HUES6 (cell line): ENCODE data around the gene RARRES1.

ENCODE experiments used
- H3K27ac ChIP-seq: 2 replicates; pipeline ENCODE4 v1.7.0; 2013; ENCODE audit warnings: low read depth, mild to moderate bottlenecking, low read length, inconsistent platforms
- H3K27me3 ChIP-seq: 2 replicates; pipeline ENCODE4 v1.6.1; 2013; ENCODE audit warnings: low read length; ENCODE audit not compliant: control insufficient read depth, insufficient read depth
- H3K36me3 ChIP-seq: 2 replicates; pipeline ENCODE4 v1.6.1; 2013; ENCODE audit warnings: low read length; ENCODE audit not compliant: control insufficient read depth, insufficient read depth
- H3K4me1 ChIP-seq: 2 replicates; pipeline ENCODE4 v1.6.1; 2013; ENCODE audit warnings: low read length; ENCODE audit not compliant: control insufficient read depth, insufficient read depth
- H3K4me3 ChIP-seq: 2 replicates; pipeline ENCODE4 v1.5.1; 2013; ENCODE audit warnings: low read depth, low read length
- H3K9ac ChIP-seq: one replicate; pipeline ENCODE4 v1.6.1; 2013; ENCODE audit warnings: mild to moderate bottlenecking, low read length
- H3K9me3 ChIP-seq: 2 replicates; pipeline ENCODE4 v1.6.1; 2013; ENCODE audit warnings: low read depth, low read length; ENCODE audit not compliant: control insufficient read depth, insufficient read depth

The RARRES1 gene

DNA sequence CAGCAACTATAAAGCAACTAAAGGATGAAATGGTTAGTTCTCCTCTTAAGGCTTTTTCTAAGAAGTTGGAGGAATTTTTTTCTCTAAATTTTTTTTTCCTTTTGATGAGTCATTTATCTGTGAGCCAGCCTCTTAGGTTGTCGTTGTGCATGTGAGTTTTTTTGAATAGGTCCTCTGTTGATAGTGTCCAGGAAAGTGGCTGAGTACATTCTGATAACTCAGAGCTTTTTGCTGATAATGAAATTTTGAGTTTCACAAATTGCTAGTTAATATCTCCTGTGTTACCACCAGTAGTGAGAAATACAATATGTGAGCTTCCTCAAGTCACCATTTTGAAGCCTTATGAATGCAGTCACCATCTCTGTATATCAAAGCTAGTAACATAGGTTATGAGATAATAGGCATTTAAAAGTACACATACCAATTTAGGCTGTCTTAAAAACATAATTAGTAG is 52.7 kb downstream of the RARRES1 start:
- Histone ChIP-seq H3K9ac (no peak overlapping the region), H3K4me1 (no peaks in the 10 kb centered on the region), H3K4me3 (no peak overlapping the region), H3K36me3 (peaks cover 12% of the 10 kb centered on the region), H3K27me3 (no peaks in the 10 kb centered on the region), H3K9me3 (no peaks in the 10 kb centered on the region), H3K27ac (no peak overlapping the region)

DNA sequence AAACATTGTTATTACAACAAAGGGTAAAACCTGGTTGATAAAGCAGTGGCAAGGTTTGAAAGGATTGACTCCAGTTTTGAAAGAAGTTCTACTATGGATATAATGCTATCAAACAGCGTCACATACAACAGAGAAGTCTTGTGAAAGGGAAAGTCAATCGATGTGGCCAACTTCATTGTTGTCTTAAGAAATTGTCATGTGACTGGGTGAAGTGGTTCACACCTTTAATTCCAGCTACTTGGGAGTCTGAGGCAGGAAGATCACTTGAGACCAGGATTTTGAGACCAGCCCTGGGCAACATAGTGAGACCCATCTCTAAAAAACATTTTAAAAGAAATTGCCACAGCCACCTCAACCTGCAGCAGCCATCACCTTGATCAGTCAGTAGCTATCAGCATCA is 53.6 kb downstream of the RARRES1 start:
- H3K9me3 ChIP-seq, result no peaks in the 10 kb centered on the region
- H3K4me3 ChIP-seq, result no peak overlapping the region
- H3K36me3 ChIP-seq, result peaks cover 9% of the 10 kb centered on the region; the same call in 1 of the 2 replicates
- no peak overlapping the region for H3K9ac ChIP-seq
- H3K27ac ChIP-seq, result no peak overlapping the region
- H3K4me1 ChIP-seq, result no peaks in the 10 kb centered on the region
- no peaks in the 10 kb centered on the region for H3K27me3 ChIP-seq

DNA sequence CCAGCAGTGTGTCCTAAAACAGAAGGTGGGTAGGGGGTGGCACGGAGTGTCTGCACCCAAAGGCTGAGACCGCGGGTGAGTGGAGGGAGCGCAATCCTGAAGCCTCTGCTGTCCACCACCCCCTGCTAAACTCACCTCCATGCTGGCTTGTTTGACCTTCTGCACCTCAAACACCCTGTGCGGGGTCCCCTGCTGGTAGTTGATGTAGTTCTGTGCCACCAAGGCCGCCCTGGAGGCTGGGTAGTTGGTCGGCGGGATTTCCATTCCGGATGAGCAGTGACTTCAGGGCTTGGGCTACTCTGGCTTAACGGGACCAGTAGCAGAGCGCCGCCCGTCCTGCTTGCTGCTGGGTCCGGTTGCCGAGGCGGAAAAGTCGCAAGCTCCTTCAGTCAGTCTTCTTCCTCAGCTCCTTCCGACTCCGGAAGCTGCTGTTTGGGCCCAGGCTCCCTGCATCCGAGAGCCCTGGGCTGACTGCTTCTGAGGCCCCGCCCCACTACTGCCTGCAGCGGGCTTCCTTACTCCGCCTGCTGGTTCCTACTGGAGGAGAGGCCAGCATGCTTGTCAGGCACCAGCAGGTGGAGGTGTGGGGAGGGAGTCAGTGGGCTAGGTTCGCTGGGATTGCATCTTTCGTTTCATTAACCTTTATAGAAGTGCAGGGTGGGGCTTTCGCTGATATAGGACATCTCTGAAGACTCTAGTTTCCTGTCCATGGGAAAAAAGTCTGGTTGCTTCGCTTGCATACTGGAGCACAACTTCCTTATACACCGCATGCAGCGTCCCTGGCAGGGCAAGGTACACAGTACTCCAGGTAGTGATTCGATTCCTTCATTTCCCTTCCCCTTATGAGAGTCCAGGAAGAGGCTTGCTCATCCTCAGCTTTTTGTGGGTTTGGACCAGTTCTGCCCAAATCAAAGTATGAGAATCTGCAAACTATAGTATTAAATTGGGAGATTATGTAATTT is 59.8 kb downstream of the RARRES1 start, which contains the start of gene LXN:
Gene LXN (minus strand): TSS at position 434 of the 962 bp plus-strand sequence. CDS start 170 bp downstream, at position 264.
- H3K4me1 ChIP-seq, result no peaks in the 10 kb centered on the region
- H3K27ac ChIP-seq, result no peak within 1 kb of the TSS; the same call in 1 of the 2 replicates
- peak within 1 kb of the TSS; percentile 68 for H3K4me3 ChIP-seq
- H3K27me3 ChIP-seq, result no peaks in the 10 kb centered on the region
- H3K9me3 ChIP-seq, result no peaks in the 10 kb centered on the region
- peaks cover 23% of the 10 kb centered on the region for H3K36me3 ChIP-seq
- H3K9ac ChIP-seq, result peak within 1 kb of the TSS; percentile 69

DNA sequence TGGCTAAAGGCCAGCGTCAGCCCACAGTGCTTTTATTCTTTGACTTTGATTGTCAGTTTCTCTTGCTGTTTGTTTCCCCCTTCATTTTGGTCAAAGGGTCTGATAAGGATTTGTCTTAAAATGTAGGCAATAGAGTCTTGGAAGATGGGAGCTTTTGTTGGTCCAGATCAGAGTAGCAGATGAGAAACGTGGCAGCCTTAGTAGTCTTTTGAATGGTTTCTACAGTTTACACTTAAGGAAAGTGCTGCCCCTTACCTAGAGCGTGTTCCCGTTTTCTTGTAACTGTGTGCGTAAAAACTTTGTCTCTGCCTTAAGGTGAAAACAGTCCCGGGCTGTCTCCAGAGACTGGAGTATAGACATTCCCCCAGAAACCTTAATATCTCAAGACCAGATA is 60.4 kb downstream of the RARRES1 start:
- Histone ChIP-seq H3K36me3 (peaks cover 26% of the 10 kb centered on the region), H3K27me3 (no peaks in the 10 kb centered on the region), H3K9ac (peak overlapping the region; percentile 69), H3K4me3 (peak overlapping the region; percentile 68), H3K9me3 (no peaks in the 10 kb centered on the region), H3K27ac (no peak overlapping the region; the same call in 1 of the 2 replicates), H3K4me1 (no peaks in the 10 kb centered on the region)

DNA sequence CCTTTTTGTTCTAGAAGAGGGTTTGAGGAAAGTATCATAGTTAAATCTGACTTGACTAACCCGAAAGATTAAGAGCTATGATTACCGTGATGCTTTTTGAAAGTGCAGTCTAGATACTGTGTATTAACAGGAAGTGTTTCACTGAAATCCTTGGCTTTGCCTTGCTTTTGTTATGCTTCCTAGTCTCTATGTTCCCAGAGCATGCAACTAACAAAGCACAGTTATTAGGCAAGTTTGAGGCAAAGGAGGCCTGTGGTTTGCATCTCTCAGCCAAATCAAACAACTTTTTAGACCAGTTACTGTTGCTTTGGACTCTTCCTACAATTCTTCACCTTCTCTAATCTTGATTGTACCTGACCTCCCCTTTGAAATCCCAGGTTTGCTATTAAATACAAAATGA is 63.8 kb downstream of the RARRES1 start:
- Histone ChIP-seq H3K36me3 (peaks cover 57% of the 10 kb centered on the region), H3K4me1 (no peaks in the 10 kb centered on the region), H3K27me3 (no peaks in the 10 kb centered on the region), H3K9me3 (no peaks in the 10 kb centered on the region), H3K9ac (no peak overlapping the region), H3K27ac (no peak overlapping the region), H3K4me3 (no peak overlapping the region)

DNA sequence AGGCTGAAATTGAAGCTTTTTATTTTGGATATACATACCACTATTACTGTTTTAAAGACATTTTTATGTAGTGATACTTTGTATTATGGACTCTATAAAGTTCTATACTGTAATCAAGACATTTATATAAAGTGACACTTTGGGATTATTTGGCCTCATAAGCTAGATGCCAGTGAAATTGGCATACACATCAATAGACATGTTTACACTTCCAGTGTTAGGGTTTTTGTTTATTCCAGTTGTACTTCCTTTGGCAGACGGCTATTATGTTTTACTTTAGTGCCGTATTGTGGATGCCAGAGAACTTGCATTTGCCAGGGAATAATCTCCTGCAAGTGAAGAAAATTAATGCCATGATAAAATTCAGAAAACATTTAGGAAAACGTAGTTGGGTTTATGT is 65.8 kb downstream of the RARRES1 start:
- H3K36me3 ChIP-seq, result peaks cover 75% of the 10 kb centered on the region
- no peaks in the 10 kb centered on the region for H3K27me3 ChIP-seq

DNA sequence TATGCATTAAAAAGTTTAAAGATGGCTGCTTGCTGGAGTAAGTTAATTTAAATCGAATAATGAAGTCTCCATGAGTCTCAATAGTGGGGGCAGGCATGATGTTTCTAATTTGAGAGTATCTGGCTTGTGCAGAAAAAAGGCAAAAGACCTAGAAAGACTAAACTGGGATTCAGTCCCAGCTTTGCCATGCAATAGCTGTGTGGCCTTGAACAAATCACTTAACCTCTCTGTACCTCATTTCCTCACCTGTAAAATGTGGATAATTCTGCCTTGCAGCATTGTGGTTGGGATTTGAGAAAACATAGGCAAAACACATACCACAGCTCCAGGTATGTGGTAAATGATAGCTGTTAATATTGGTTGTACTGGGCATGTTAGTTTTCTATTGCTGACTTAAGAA is 68.4 kb downstream of the RARRES1 start:
- H3K4me3 ChIP-seq, result no peak overlapping the region
- H3K27me3 ChIP-seq, result no peaks in the 10 kb centered on the region
- H3K9me3 ChIP-seq, result no peaks in the 10 kb centered on the region
- no peak overlapping the region for H3K9ac ChIP-seq
- H3K4me1 ChIP-seq, result no peaks in the 10 kb centered on the region
- no peak overlapping the region for H3K27ac ChIP-seq
- peaks cover 88% of the 10 kb centered on the region for H3K36me3 ChIP-seq

More for the DNA sequence above, 65.8 kb downstream of the RARRES1 start:
- no peak overlapping the region for H3K9ac ChIP-seq
- H3K4me3 ChIP-seq, result no peak overlapping the region
- H3K27ac ChIP-seq, result no peak overlapping the region
- no peaks in the 10 kb centered on the region for H3K9me3 ChIP-seq
- no peaks in the 10 kb centered on the region for H3K4me1 ChIP-seq

DNA sequence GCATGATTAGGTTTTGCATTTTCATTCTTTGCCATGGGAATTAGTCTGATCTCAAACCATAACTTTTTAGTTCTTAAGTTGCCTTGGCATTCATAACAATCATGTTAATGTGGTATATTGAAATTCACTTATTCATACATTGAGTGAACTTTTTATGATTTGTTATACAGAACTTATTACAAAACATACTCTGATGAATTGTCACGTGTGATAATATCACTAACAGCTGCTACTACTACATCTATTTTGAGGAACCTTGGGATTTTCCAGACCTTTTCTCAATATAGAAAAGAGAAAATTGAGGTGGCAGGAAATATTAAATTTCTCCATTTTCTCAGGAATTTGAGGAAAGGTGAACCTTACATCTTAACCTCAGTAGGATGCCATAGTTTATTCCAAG is 69.0 kb downstream of the RARRES1 start:
- no peak overlapping the region for H3K4me3 ChIP-seq
- H3K4me1 ChIP-seq, result no peaks in the 10 kb centered on the region
- H3K27me3 ChIP-seq, result no peaks in the 10 kb centered on the region
- no peak overlapping the region for H3K27ac ChIP-seq
- H3K36me3 ChIP-seq, result peaks cover 88% of the 10 kb centered on the region
- no peak overlapping the region for H3K9ac ChIP-seq
- no peaks in the 10 kb centered on the region for H3K9me3 ChIP-seq

DNA sequence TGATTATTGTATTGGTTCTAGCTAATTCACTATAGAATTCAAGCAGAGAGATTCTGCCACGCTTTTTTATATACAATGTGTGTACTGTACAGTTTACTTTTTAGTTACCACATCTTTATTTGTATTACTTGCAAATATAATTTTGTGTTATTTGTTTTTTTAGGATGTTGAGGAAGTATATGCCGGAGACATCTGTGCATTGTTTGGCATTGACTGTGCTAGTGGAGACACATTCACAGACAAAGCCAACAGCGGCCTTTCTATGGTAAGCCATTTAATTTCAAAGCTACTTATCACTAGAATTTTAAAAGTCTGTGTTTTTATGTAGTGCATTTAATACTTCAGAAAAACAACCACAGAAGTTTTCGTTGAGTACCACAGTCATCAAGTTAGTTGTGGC is 71.5 kb downstream of the RARRES1 start:
- Histone ChIP-seq H3K9me3 (no peaks in the 10 kb centered on the region), H3K27me3 (no peaks in the 10 kb centered on the region), H3K4me3 (no peak overlapping the region), H3K4me1 (no peaks in the 10 kb centered on the region), H3K27ac (no peak overlapping the region), H3K36me3 (peaks cover 76% of the 10 kb centered on the region), H3K9ac (no peak overlapping the region)

DNA sequence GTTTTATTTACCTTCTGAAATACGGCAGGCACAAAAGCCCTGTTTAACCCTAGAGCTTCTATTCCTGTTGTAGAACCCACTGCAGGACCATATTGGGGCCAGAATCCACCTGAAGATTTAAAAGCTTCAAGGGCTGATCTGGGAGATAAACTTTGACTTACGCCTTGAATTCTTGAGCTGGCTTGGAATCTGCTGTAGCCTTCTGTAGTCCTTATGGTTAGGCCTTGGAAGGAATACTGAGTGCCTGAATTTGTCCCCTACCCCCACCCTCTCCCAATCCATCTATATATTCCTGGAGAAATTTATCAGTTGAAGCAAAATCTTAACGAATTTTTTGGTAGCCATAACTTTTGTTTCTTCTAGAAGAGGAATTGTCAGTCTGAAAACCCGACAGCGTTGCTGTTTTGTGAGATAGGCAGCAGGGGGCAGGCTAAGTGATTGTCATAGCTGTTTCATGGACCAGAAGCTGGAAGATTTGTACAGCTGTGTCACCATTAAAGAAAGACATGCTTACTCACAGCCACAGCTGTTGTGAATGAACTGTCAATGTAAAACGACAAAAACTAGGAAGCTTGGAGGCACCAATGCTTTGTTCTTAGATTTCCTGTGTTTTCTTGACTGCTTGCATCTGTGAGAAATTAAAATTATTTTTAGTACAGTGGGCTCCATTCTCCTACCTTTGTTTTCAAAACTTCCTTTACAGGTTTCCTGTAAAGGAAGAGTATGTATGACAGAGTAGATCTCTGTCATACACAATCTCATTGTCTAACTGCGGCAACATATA is 72.6 kb downstream of the RARRES1 start:
- H3K27ac ChIP-seq, result no peak overlapping the region
- no peak overlapping the region for H3K4me3 ChIP-seq
- peaks cover 74% of the 10 kb centered on the region for H3K36me3 ChIP-seq
- no peak overlapping the region for H3K9ac ChIP-seq
- H3K4me1 ChIP-seq, result no peaks in the 10 kb centered on the region
- H3K9me3 ChIP-seq, result no peaks in the 10 kb centered on the region
- H3K27me3 ChIP-seq, result no peaks in the 10 kb centered on the region

DNA sequence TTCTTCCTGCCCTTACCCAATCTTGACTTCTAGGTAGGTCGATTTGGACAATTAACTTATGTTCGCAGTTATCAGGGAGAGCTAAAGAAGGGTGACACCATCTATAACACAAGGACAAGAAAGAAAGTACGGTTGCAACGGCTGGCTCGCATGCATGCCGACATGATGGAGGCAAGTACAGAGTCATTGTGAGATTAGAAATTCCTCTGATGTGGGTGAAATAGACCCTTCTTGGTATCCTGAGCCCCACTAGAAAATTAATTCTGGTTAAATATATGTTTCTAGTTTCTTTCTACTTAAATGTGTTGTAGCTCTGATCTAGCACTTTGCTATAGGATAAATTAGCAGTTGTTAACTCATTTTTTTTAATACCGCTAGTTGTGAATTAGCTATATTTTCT is 73.4 kb downstream of the RARRES1 start:
- Histone ChIP-seq H3K36me3 (peaks cover 74% of the 10 kb centered on the region), H3K9me3 (no peaks in the 10 kb centered on the region), H3K27me3 (no peaks in the 10 kb centered on the region), H3K9ac (no peak overlapping the region), H3K27ac (no peak overlapping the region), H3K4me3 (no peak overlapping the region), H3K4me1 (no peaks in the 10 kb centered on the region)
